Measurements from ENCODE around the gene SUPT5H. TPM values are rescaled to one million over a fixed set of nuclear protein-coding genes. Genes with fewer than 3 reads are reported as not detected.

Gene SUPT5H
- total and polyA plus RNA-seq, 10 of the 15 experiments (the other 5 are each of a cell fraction or from before 2014, with no cell fraction given): 27.2 to 194 (median 83.6) TPM

DNA sequence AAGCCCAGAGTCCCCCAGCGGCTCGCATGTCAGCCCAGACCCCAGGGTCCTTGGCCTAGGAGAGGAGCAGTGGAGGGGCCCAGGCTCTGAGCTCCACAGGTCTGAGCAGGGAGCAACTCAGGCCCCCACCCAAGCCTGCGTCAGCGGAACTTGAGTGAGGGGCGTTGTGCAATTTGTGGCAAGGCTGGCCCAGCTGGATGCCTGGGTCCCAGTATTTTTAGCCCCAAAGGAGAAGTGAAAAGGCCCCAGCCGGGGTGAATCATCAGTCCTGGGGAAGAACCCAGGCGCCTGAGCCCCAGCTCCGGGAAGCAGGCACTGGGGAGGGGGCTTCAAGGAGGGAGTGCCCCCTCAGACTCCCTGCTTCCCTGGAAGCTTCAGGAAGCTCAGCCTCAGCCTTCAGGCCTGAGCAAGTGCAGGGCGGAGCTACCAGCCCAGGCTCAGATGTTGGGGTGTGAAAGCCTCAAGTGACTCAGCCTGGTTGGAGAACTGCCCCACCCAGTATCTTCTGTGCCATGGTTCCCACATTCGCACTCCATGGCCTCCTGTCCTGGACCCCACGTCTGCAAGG, 47.0 kb upstream of the SUPT5H start (continued):
- TF ChIP-seq, protein P1, sequence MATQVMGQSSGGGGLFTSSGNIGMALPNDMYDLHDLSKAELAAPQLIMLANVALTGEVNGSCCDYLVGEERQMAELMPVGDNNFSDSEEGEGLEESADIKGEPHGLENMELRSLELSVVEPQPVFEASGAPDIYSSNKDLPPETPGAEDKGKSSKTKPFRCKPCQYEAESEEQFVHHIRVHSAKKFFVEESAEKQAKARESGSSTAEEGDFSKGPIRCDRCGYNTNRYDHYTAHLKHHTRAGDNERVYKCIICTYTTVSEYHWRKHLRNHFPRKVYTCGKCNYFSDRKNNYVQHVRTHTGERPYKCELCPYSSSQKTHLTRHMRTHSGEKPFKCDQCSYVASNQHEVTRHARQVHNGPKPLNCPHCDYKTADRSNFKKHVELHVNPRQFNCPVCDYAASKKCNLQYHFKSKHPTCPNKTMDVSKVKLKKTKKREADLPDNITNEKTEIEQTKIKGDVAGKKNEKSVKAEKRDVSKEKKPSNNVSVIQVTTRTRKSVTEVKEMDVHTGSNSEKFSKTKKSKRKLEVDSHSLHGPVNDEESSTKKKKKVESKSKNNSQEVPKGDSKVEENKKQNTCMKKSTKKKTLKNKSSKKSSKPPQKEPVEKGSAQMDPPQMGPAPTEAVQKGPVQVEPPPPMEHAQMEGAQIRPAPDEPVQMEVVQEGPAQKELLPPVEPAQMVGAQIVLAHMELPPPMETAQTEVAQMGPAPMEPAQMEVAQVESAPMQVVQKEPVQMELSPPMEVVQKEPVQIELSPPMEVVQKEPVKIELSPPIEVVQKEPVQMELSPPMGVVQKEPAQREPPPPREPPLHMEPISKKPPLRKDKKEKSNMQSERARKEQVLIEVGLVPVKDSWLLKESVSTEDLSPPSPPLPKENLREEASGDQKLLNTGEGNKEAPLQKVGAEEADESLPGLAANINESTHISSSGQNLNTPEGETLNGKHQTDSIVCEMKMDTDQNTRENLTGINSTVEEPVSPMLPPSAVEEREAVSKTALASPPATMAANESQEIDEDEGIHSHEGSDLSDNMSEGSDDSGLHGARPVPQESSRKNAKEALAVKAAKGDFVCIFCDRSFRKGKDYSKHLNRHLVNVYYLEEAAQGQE (IDR thresholded peaks at IDR 0.05; ENCODE audit: low read depth, low read length): no peak
- TF ChIP-seq ZSCAN29 (IDR thresholded peaks at IDR 0.05): no peak
- TF ChIP-seq NFYB (IDR thresholded peaks at IDR 0.05; ENCODE audit: insufficient read depth, low read depth, low read length): no peak
- no peak for TF ChIP-seq NRF1 (conservative IDR thresholded peaks at IDR 0.05; ENCODE audit: low read depth, low read length)
- TF ChIP-seq, protein P2, sequence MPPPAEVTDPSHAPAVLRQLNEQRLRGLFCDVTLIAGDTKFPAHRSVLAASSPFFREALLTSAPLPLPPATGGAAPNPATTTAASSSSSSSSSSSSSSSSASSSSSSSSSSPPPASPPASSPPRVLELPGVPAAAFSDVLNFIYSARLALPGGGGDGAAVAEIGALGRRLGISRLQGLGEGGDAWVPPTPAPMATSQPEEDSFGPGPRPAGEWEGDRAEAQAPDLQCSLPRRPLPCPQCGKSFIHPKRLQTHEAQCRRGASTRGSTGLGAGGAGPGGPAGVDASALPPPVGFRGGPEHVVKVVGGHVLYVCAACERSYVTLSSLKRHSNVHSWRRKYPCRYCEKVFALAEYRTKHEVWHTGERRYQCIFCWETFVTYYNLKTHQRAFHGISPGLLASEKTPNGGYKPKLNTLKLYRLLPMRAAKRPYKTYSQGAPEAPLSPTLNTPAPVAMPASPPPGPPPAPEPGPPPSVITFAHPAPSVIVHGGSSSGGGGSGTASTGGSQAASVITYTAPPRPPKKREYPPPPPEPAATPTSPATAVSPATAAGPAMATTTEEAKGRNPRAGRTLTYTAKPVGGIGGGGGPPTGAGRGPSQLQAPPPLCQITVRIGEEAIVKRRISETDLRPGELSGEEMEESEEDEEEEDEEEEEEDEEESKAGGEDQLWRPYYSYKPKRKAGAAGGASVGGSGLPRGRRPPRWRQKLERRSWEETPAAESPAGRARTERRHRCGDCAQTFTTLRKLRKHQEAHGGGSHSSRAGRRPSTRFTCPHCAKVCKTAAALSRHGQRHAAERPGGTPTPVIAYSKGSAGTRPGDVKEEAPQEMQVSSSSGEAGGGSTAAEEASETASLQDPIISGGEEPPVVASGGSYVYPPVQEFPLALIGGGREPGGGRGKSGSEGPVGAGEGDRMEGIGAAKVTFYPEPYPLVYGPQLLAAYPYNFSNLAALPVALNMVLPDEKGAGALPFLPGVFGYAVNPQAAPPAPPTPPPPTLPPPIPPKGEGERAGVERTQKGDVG (CRISPR knock-in tag; IDR thresholded peaks at IDR 0.05): no peak
- TF ChIP-seq, protein P3, sequence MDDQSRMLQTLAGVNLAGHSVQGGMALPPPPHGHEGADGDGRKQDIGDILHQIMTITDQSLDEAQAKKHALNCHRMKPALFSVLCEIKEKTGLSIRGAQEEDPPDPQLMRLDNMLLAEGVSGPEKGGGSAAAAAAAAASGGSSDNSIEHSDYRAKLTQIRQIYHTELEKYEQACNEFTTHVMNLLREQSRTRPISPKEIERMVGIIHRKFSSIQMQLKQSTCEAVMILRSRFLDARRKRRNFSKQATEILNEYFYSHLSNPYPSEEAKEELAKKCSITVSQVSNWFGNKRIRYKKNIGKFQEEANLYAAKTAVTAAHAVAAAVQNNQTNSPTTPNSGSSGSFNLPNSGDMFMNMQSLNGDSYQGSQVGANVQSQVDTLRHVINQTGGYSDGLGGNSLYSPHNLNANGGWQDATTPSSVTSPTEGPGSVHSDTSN (IDR thresholded peaks at IDR 0.05; ENCODE audit: insufficient replicate concordance, low read depth, low read length): no peak
- peak; percentile 80 for TF ChIP-seq SPI1 (IDR thresholded peaks at IDR 0.05; ENCODE audit: borderline replicate concordance, insufficient read depth, low read depth, low read length)
- TF ChIP-seq TCF12 (IDR thresholded peaks at IDR 0.05; ENCODE audit: low read depth, low read length): peak; percentile 70; the same call in 1 of the 2 replicates
- TF ChIP-seq IKZF2 (IDR thresholded peaks at IDR 0.05): peak; percentile 50 to 75; a peak in 3 of 4 replicates
- TF ChIP-seq, protein P4, sequence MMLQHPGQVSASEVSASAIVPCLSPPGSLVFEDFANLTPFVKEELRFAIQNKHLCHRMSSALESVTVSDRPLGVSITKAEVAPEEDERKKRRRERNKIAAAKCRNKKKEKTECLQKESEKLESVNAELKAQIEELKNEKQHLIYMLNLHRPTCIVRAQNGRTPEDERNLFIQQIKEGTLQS (IDR thresholded peaks at IDR 0.05; ENCODE audit: borderline replicate concordance, extremely low read depth, low read depth, low read length): no peak
- no peak for TF ChIP-seq SMC3 (IDR thresholded peaks at IDR 0.05; ENCODE audit: borderline replicate concordance, low read length)
- TF ChIP-seq, protein P5, sequence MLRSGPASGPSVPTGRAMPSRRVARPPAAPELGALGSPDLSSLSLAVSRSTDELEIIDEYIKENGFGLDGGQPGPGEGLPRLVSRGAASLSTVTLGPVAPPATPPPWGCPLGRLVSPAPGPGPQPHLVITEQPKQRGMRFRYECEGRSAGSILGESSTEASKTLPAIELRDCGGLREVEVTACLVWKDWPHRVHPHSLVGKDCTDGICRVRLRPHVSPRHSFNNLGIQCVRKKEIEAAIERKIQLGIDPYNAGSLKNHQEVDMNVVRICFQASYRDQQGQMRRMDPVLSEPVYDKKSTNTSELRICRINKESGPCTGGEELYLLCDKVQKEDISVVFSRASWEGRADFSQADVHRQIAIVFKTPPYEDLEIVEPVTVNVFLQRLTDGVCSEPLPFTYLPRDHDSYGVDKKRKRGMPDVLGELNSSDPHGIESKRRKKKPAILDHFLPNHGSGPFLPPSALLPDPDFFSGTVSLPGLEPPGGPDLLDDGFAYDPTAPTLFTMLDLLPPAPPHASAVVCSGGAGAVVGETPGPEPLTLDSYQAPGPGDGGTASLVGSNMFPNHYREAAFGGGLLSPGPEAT (IDR thresholded peaks at IDR 0.05; ENCODE audit: low read depth): peak; percentile 30; the same call in 1 of the 2 replicates
- no peak for TF ChIP-seq NR2F1 (conservative IDR thresholded peaks at IDR 0.05)
- peak; percentile 73 for TF ChIP-seq EED (IDR thresholded peaks at IDR 0.05; ENCODE audit: low read depth)
- TF ChIP-seq RUNX3 (IDR thresholded peaks at IDR 0.05; ENCODE audit: low read length): no peak
- 0 out of 2 replicates have a peak, but pooled peaks have one; percentile 31 for TF ChIP-seq JUNB (IDR thresholded peaks at IDR 0.05)
- TF ChIP-seq BACH1 (IDR thresholded peaks at IDR 0.05; ENCODE audit: borderline replicate concordance): 0 out of 2 replicates have a peak, but pooled peaks have one; percentile 38
- TF ChIP-seq TAF1 (IDR thresholded peaks at IDR 0.05; ENCODE audit: borderline replicate concordance, low read depth, low read length): no peak

Data from GM12878 (cell line).